CD4-positive, alpha-beta T cell treated with Interferon alpha-2 for 1 hour (primary cell): ENCODE measurements around the gene MYT1.
A peak's percentile ranks its signal among the peaks of the same experiment; 100 is the strongest.
"Not testable (repeated sequence)": the region's sequence is repeated elsewhere in the genome, so short reads cannot be mapped to it uniquely, and the experiment has no call there.

Source experiments
- DNase-seq, 2 donors: peaks; one replicate each; pipeline ENCODE4 v3.0.0-alpha.2; 2020 to 2022

Gene MYT1

GRCh38 chr20:64220891-64221527, 56.8 kb downstream of the MYT1 start:
- DNase-seq: no peak

- DNase-seq: no peak
These were observed 58.1 kb downstream of the MYT1 start for GRCh38 chr20:64222291-64222735.

GRCh38 chr20:64222851-64223525, 58.7 kb downstream of the MYT1 start:
- no peak for DNase-seq

- peak in 1 of 2 donors; percentile 2 for DNase-seq
These were observed 59.3 kb downstream of the MYT1 start for GRCh38 chr20:64223526-64224067.

GRCh38 chr20:64224351-64225170, 60.3 kb downstream of the MYT1 start:
- DNase-seq: no peak

GRCh38 chr20:64225171-64225595, 60.9 kb downstream of the MYT1 start:
- DNase-seq: no peak

- DNase-seq: no peak
These were observed 61.8 kb downstream of the MYT1 start for GRCh38 chr20:64225828-64226598.

- DNase-seq: peak; percentile 21 to 54
These were observed 62.7 kb downstream of the MYT1 start for GRCh38 chr20:64226686-64227580.

GRCh38 chr20:64228086-64228653, 63.9 kb downstream of the MYT1 start:
- DNase-seq: no peak

GRCh38 chr20:64228751-64229506, 64.7 kb downstream of the MYT1 start:
- DNase-seq: no peak

- no peak for DNase-seq
These were observed 65.3 kb downstream of the MYT1 start for GRCh38 chr20:64229507-64230061.

- no peak for DNase-seq
These were observed 66.4 kb downstream of the MYT1 start for GRCh38 chr20:64230461-64231145.

- DNase-seq: no peak
These were observed 67.6 kb downstream of the MYT1 start for GRCh38 chr20:64231621-64232550.

- no peak for DNase-seq
These were observed 68.5 kb downstream of the MYT1 start for GRCh38 chr20:64232794-64233193.

GRCh38 chr20:64233725-64234124, 69.5 kb downstream of the MYT1 start:
- DNase-seq: no peak

GRCh38 chr20:64234291-64234791, 70.1 kb downstream of the MYT1 start:
- no peak for DNase-seq

- not testable (repeated sequence) for DNase-seq
These were observed 70.8 kb downstream of the MYT1 start for GRCh38 chr20:64234921-64235565.
